Activated T-helper 1 cell treated with anti-CD3 and anti-CD28 coated beads, Interleukin-2, amount 50 U/mL, for 16 hours (primary cell): Measurements from ENCODE around the gene FANCD2.
"Not testable (repeated sequence)": the region's sequence is repeated elsewhere in the genome, so short reads cannot be mapped to it uniquely, and the experiment has no call there.

ENCODE experiments used
- DNase-seq, 2 donors: peaks; one replicate each; pipeline ENCODE4 v3.0.0-alpha.2; 2020; ENCODE audit warnings: low read depth in 1 of 2, low spot score in 1 of 2

FANCD2 gene

GRCh38 chr3:10026084-10026890 lies at the start of gene FANCD2:
TSS of gene FANCD2 (plus strand) at chr3:10026437. CDS start at chr3:10028658, 2,221 bp downstream.
- peak; percentile 90 for DNase-seq

- DNase-seq, result no peak
Measured at GRCh38 chr3:9976721-9977709, 49.2 kb upstream of the FANCD2 start.

GRCh38 chr3:9978710-9979305 lies 47.4 kb upstream of the FANCD2 start:
- no peak for DNase-seq

- no peak for DNase-seq
Measured at GRCh38 chr3:9980251-9980650, 46.0 kb upstream of the FANCD2 start.

- DNase-seq, result no peak
Measured at GRCh38 chr3:9986230-9986725, 40.0 kb upstream of the FANCD2 start.

- DNase-seq, result no peak
Measured at GRCh38 chr3:9994086-9994844, 32.0 kb upstream of the FANCD2 start.

- DNase-seq, result no peak
Measured at GRCh38 chr3:10000686-10001085, 25.6 kb upstream of the FANCD2 start.

- no peak for DNase-seq
Measured at GRCh38 chr3:10002951-10003350, 23.3 kb upstream of the FANCD2 start.

GRCh38 chr3:10004506-10004905 lies 21.7 kb upstream of the FANCD2 start:
- DNase-seq, result no peak

GRCh38 chr3:10004960-10005564 lies 21.2 kb upstream of the FANCD2 start:
- no peak for DNase-seq

GRCh38 chr3:10006048-10006761 lies 20.0 kb upstream of the FANCD2 start:
- DNase-seq, result no peak

- DNase-seq, result no peak
Measured at GRCh38 chr3:10006762-10007090, 19.5 kb upstream of the FANCD2 start.

GRCh38 chr3:10007126-10007782 lies 19.0 kb upstream of the FANCD2 start:
- DNase-seq, result no peak

- not testable (repeated sequence) for DNase-seq
Measured at GRCh38 chr3:10008216-10008587, 18.0 kb upstream of the FANCD2 start.

GRCh38 chr3:10008588-10009344 lies 17.5 kb upstream of the FANCD2 start:
- peak; percentile 54 to 73 for DNase-seq

GRCh38 chr3:10010421-10010877 lies 15.8 kb upstream of the FANCD2 start:
- DNase-seq, result no peak

GRCh38 chr3:10010878-10011465 lies 15.3 kb upstream of the FANCD2 start:
- DNase-seq, result peak; percentile 64 to 67

- no peak for DNase-seq
Measured at GRCh38 chr3:10011631-10012030, 14.6 kb upstream of the FANCD2 start.
